CD4-positive, alpha-beta T cell treated with Interleukin-1 beta for 1 hour (primary cell): Measurements from ENCODE around the gene GSKIP.

Experiments used
- DNase-seq, 2 donors: peaks; one replicate each; pipeline ENCODE4 v3.0.0-alpha.2; 2020 to 2022

GSKIP gene

GRCh38 chr14:96383445-96383844 is 20.1 kb downstream of the GSKIP start:
- DNase-seq, result no peak

DNA sequence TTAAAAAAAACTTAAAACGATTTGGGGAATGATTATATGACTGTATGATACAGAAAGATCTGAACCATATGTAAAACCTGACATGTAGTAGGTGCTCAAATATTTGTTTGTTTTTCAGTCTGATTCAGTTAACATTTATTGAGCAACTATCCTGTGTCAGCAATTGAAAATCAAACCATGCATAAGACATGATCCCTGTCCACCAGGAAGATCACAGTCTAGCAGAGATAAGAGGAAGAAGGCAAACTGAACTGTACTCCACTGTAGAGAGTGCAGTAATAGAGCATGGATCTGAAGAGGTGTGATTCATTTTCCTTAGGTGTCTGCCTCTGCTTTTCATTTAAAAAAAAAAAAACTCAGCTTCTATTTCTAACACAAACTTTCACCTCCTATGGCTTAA is 20.7 kb downstream of the GSKIP start:
- DNase-seq, result no peak

DNA sequence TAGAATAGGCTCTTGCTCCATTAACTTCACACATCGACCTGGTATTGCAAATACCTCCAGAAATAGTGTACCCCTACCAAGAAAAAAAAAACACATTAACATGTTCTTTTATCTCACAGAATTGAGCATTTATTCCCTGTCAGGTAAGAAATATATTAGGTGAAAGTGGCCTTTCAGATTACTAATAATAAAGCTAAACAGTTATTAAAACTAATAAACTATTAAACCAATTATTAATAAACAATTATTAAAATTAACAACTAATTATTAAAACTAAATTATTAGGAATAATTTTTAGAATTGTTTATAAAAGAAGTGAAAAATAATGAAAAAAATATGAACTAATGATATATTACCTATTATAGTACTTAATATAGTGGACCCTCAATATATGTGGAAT is 21.4 kb downstream of the GSKIP start:
- DNase-seq, result no peak

GRCh38 chr14:96385385-96385784 is 22.1 kb downstream of the GSKIP start:
- DNase-seq, result no peak

GRCh38 chr14:96390965-96391292 is 27.6 kb downstream of the GSKIP start:
- no peak for DNase-seq

DNA sequence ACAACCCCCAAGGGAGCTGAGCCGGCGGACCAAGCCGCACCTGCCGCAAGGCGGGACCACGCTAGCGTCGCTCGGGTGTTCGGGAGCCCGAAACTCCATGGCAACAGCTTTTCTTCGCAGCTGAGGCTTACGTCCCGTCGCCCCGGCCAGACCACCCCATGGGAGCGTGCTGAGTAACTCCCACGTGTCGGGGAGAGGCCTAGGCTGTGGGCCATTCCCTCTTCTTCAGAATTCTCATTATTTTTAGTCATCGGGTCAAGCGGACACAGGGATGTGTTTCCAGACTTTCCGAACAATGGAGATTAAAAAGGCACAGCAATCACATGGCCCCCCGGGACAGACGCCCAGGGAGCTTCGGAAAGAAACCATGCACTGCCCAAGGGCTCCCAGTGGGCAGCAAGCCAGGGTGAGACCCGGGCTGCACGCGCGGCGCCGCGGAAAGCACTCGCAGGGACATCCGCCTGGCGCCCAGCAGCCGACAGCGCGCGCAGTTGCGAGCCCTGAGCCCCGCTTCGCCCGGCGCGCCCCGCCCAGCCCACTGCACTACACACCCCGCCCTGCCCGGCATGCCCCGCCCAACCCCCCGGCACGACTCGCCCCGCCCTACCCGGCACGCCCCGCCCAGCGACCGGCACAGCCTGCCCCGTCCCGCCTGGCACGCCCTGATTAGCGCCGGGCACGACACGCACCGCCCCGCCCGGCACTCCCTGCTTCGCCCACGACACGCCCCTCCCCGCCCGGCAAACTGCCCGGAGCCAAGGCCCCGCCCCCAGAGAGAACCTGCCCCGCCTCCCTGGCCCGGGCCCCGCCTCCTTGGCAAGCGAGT is 28.2 kb downstream of the GSKIP start:
- DNase-seq, result peak; percentile 99

GRCh38 chr14:96393071-96393691 is 29.9 kb downstream of the GSKIP start:
- no peak for DNase-seq

DNA sequence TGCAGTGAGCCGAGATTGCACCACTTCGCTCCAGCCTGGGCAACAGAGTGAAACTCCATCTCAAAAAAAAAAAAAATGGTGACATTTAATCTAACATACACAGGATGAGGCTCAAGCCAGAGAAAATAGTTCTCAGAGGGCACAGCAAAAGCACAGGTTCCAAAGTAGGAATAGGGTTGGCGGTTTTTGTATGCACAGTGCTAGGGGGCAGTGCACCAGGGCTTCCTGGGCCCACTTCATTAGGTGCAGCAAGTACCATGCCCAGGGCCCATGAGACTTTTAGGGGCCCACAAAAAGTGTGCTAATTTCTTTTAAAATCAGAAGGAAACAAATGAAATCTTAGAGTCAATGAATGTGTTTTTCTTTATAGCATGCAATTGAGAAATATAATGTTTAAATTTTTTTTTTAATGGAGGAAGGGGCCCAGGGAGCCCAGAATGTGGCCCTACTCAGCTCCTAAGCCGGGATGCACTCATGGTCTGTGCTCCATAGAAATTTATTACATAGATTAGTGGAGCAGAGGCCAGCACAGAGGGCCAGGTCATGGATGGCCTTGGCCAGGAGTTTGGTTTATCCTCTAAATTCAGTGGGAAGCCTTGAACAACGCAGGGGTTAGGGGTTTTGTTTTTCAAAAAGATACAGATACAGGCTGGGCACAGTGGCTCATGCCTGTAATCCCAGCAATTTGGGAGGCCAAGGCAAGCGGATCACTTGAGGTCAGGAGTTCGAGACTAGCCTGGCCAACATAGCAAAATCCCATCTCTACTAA is 30.9 kb downstream of the GSKIP start:
- DNase-seq, result no peak

DNA sequence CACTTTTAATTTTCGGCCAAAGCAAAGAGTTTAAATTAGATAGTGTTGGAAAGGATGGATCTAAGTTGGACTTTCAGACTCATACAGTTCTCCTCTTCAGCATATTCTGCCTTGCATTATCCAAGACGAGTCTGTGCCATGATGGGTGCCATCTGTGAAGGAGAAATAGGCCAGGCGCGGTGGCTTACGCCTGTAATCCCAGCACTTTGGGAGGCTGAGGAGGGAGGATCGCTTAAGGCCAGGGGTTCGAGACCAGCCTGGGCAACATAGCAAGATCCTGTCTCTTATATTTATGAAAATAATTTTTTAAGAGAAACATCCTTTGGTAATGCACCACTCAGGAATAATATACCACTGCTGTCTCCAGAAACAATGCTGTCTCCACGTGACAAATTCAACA is 35.1 kb downstream of the GSKIP start:
- no peak for DNase-seq

- no peak for DNase-seq
These were observed 35.6 kb downstream of the GSKIP start for GRCh38 chr14:96398921-96399320.

DNA sequence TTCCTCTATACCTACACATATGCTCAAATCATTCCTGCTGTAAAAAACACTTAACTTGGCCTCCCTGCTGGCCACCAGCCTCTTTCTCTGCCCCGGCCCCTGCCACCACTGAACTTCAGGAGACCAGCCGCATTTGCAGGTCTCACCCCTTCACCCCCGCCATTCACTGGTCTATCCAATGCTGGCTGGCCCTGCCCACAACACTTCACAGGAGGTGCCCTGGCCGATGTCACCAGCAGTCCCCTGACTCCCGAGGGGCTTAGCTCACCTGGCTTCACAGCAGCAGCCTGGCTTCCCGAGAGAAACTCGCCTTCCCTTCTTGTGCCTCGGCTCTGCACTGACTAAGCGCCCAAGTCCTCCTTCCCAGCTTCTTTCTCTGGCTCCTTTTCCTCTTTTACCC is 36.1 kb downstream of the GSKIP start:
- DNase-seq, result no peak

GRCh38 chr14:96400495-96400894 is 37.2 kb downstream of the GSKIP start:
- DNase-seq, result no peak

- no peak for DNase-seq
These were observed 40.1 kb downstream of the GSKIP start for GRCh38 chr14:96403409-96403808.

DNA sequence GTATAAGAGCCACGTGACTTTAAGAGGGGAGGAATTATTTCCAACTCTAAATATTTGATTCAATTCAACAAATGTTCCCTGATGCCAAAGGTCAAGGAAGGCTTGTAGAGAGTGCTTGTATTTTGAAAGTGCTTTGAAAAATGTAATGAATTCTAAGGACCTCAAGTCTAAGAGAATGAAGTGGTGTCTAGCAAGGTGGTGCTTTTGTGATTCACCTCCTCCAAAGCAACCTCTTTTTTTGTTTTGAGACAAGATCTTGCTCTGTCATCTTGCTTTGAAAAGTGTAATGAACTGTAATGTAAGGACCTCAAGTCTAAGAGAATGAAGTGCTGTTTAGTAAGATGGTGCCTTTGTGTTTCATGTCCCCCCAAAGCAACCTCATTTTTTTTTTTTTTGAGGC is 42.4 kb downstream of the GSKIP start:
- no peak for DNase-seq

DNA sequence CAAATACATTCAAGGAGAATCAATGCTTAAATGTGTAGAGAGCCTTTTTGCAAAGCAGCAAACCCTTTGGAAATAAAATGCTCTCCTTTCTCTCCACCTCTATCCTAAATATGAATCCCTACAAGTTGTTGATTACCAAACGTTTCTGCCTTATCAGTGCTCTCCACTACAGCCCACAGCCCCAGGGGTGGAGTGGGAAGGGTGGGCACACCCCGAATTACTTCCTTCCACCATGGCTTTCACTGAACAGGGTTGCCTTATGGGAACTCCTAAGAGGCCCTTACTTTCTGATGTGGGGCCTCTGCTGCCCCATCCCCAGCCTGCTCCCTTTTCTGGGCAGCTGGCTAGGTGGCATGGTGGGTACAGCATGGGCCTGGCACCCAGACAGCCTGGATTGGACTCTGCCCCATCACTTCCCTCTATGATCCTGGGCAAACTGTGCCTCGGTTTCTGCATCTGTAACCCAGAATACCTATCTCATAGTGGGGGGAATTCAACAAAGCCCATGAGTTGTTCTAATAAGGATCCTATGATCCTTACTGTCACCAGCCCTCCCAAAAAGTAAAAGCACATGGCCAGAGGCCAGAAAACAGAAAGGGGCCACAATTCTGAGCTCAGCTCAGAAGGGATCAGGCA is 44.7 kb downstream of the GSKIP start:
- no peak for DNase-seq

GRCh38 chr14:96408608-96409007 is 45.3 kb downstream of the GSKIP start:
- DNase-seq, result no peak

DNA sequence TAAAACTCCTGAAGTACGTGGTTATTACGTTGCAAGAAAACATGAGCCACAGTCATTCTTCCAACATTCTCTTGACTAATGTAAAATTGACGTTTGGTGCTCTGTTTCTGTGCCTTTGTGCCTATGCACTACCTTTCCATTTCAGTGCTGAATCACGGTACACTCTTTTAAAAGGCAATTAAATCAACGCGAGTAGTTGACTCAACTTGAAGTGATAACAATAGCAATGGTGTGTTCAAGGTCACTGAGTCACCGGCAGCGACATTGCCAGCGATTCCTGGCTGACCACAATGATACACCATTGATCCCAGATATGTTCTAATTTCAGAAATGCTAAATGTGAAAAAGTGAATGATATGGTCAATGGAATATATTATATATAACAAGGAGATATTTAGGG is 46.4 kb downstream of the GSKIP start:
- DNase-seq, result no peak

DNA sequence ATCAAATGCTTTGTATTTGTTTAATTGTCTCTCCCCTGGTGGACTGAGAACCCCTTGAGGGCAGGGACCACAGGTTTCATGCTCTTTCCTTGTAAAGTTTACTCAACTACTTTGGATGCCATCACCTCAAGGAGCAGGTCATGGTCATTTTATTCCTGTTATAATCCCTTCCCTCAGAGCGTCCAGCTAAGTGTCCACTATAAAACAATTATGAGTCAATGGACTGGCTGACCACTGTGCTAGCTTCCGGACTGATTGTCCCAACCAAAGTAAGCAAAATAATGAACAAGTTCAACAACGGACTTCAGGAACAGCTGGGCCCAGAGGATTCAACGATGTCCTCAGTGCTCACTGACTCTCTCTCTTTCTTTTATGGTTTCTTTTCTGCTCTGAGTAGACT is 46.8 kb downstream of the GSKIP start:
- no peak for DNase-seq

GRCh38 chr14:96413526-96413925 is 50.2 kb downstream of the GSKIP start:
- DNase-seq, result no peak

GRCh38 chr14:96415559-96415958 is 52.2 kb downstream of the GSKIP start:
- no peak for DNase-seq

DNA sequence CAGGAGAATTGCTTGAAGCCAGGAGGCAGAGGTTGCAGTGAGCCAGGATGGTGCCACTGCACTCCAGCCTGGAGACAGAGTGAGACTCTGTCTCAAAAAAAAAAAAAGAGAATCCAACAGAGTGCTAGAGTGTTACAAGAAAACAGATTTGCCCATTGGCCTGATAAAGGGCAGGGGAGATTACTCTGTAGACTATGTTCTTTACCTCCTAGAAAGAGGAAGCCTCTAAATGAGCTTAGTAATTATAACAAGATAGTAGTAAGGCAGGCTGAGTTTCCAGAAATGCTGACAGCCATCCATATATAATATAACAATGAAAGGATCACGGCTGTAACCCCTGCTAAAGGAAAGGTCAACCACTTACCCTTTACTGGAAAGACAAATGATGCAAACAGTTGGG is 53.0 kb downstream of the GSKIP start:
- no peak for DNase-seq

DNA sequence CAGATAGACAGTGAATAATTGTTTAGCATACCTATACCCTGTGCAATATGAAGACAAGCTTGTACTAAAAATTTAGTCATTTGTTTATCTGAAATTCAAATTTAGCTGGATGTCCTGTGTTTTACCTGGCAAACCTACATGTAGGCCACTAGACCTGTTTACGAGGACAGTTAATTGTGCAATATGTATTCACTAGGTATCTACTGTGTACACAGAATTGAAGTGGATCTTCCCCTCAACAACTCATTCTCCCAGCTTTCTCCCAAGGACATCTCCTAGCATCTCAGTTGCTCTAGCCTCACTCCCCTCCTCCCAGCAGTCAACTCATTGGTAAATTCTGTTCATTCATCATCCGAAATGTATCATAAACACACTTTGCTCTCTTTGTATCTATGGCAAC is 53.9 kb downstream of the GSKIP start:
- no peak for DNase-seq

DNA sequence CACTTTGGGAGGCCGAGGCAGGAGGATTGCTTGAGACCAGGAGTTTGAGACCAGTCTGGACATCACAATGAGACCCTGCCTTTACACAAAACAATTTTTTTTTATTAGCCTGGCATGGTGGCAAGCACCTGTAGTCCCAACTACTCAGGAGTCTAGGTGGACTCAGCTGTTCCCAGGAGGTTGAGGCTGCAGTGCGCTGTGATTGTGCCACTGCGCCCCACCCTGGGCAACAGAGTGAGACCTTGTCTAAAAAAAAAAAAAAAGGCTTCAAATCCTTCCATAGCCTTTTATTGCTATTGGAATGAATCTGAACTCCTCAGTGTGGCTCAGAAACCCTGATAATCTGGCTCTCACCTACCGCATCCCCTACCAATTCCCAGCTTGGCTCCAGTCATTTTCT is 54.7 kb downstream of the GSKIP start:
- DNase-seq, result no peak

GRCh38 chr14:96421236-96421635 is 57.9 kb downstream of the GSKIP start:
- no peak for DNase-seq
